ENCODE data around the gene KIF5C.
A peak's percentile ranks its signal among the peaks of the same experiment; 100 is the strongest.

Gene KIF5C

GRCh38 chr2:148874868-148875341 is at the start of gene KIF5C:
KIF5C (plus strand) TSS chr2:148875227; CDS start chr2:148875618, 391 bp downstream.
- peak within 1 kb of the TSS; percentile 59; the same call in 1 of the 2 replicates for H3K4me3 ChIP-seq
- H3K9me3 ChIP-seq (ENCODE audit: low read depth, low read length): no peaks in the 10 kb centered on the region
- no peaks in the 10 kb centered on the region for H3K36me3 ChIP-seq (ENCODE audit: insufficient read depth, low read length)
- TF ChIP-seq EZH2 (IDR thresholded peaks at IDR 0.05) (no peak), FOXP2 (optimal IDR thresholded peaks at IDR 0.05; ENCODE audit: control extremely low read depth, extremely low read length, insufficient read depth) (no peak), POLR2AphosphoS5 (IDR thresholded peaks at IDR 0.05; ENCODE audit: borderline replicate concordance, low read depth, low read length) (no peak)
- no peak within 1 kb of the TSS for H3K27ac ChIP-seq
- no peak within 1 kb of the TSS for H3K9ac ChIP-seq (ENCODE audit: insufficient read length)
- DNase-seq (ENCODE audit: low read depth, low spot score): no peak

- no peak for TF ChIP-seq FOXP2 (optimal IDR thresholded peaks at IDR 0.05; ENCODE audit: control extremely low read depth, extremely low read length, insufficient read depth)
- TF ChIP-seq POLR2AphosphoS5 (IDR thresholded peaks at IDR 0.05; ENCODE audit: borderline replicate concordance, low read depth, low read length): no peak
- no peak for TF ChIP-seq EZH2 (IDR thresholded peaks at IDR 0.05)
- H3K9me3 ChIP-seq (ENCODE audit: low read depth, low read length): no peaks in the 10 kb centered on the region
- H3K27ac ChIP-seq: no peak overlapping the region
- H3K4me3 ChIP-seq: no peak overlapping the region
- DNase-seq (ENCODE audit: low read depth, low spot score): no peak
- no peaks in the 10 kb centered on the region for H3K36me3 ChIP-seq (ENCODE audit: insufficient read depth, low read length)
- H3K9ac ChIP-seq (ENCODE audit: insufficient read length): no peak overlapping the region
Measured at GRCh38 chr2:148826791-148827190, 48.2 kb upstream of the KIF5C start.

GRCh38 chr2:148828941-148829340 is 46.1 kb upstream of the KIF5C start:
- no peak for DNase-seq (ENCODE audit: low read depth, low spot score)
- Histone ChIP-seq H3K9me3 (ENCODE audit: low read depth, low read length) (no peaks in the 10 kb centered on the region), H3K4me3 (no peak overlapping the region), H3K9ac (ENCODE audit: insufficient read length) (no peak overlapping the region), H3K36me3 (ENCODE audit: insufficient read depth, low read length) (no peaks in the 10 kb centered on the region), H3K27ac (no peak overlapping the region)
- TF ChIP-seq POLR2AphosphoS5 (IDR thresholded peaks at IDR 0.05; ENCODE audit: borderline replicate concordance, low read depth, low read length): no peak
- no peak for TF ChIP-seq EZH2 (IDR thresholded peaks at IDR 0.05)
- TF ChIP-seq FOXP2 (optimal IDR thresholded peaks at IDR 0.05; ENCODE audit: control extremely low read depth, extremely low read length, insufficient read depth): no peak

- no peak overlapping the region for H3K9ac ChIP-seq (ENCODE audit: insufficient read length)
- TF ChIP-seq FOXP2 (optimal IDR thresholded peaks at IDR 0.05; ENCODE audit: control extremely low read depth, extremely low read length, insufficient read depth) (no peak), POLR2AphosphoS5 (IDR thresholded peaks at IDR 0.05; ENCODE audit: borderline replicate concordance, low read depth, low read length) (no peak), EZH2 (IDR thresholded peaks at IDR 0.05) (no peak)
- H3K36me3 ChIP-seq (ENCODE audit: insufficient read depth, low read length): no peaks in the 10 kb centered on the region
- no peak for DNase-seq (ENCODE audit: low read depth, low spot score)
- H3K27ac ChIP-seq: no peak overlapping the region
- H3K4me3 ChIP-seq: no peak overlapping the region
- no peaks in the 10 kb centered on the region for H3K9me3 ChIP-seq (ENCODE audit: low read depth, low read length)
Measured at GRCh38 chr2:148829618-148830017, 45.4 kb upstream of the KIF5C start.

- Histone ChIP-seq H3K9me3 (ENCODE audit: low read depth, low read length) (no peaks in the 10 kb centered on the region), H3K27ac (no peak overlapping the region), H3K36me3 (ENCODE audit: insufficient read depth, low read length) (no peaks in the 10 kb centered on the region), H3K9ac (ENCODE audit: insufficient read length) (no peak overlapping the region), H3K4me3 (no peak overlapping the region)
- no peak for TF ChIP-seq POLR2AphosphoS5 (IDR thresholded peaks at IDR 0.05; ENCODE audit: borderline replicate concordance, low read depth, low read length)
- DNase-seq (ENCODE audit: low read depth, low spot score): no peak
Measured at GRCh38 chr2:148832637-148833036, 42.4 kb upstream of the KIF5C start.

GRCh38 chr2:148842050-148842449 is 33.0 kb upstream of the KIF5C start:
- DNase-seq (ENCODE audit: low read depth, low spot score): no peak
- Histone ChIP-seq H3K4me3 (no peak overlapping the region), H3K27ac (no peak overlapping the region), H3K9me3 (ENCODE audit: low read depth, low read length) (no peaks in the 10 kb centered on the region), H3K9ac (ENCODE audit: insufficient read length) (no peak overlapping the region), H3K36me3 (ENCODE audit: insufficient read depth, low read length) (no peaks in the 10 kb centered on the region)
- no peak for TF ChIP-seq POLR2AphosphoS5 (IDR thresholded peaks at IDR 0.05; ENCODE audit: borderline replicate concordance, low read depth, low read length)
- TF ChIP-seq EZH2 (IDR thresholded peaks at IDR 0.05): no peak
- TF ChIP-seq FOXP2 (optimal IDR thresholded peaks at IDR 0.05; ENCODE audit: control extremely low read depth, extremely low read length, insufficient read depth): no peak

GRCh38 chr2:148848146-148848545 is 26.9 kb upstream of the KIF5C start:
- Histone ChIP-seq H3K36me3 (ENCODE audit: insufficient read depth, low read length) (no peaks in the 10 kb centered on the region), H3K27ac (no peak overlapping the region), H3K4me3 (no peak overlapping the region), H3K9ac (ENCODE audit: insufficient read length) (no peak overlapping the region), H3K9me3 (ENCODE audit: low read depth, low read length) (no peaks in the 10 kb centered on the region)
- no peak for DNase-seq (ENCODE audit: low read depth, low spot score)
- TF ChIP-seq FOXP2 (optimal IDR thresholded peaks at IDR 0.05; ENCODE audit: control extremely low read depth, extremely low read length, insufficient read depth) (no peak), EZH2 (IDR thresholded peaks at IDR 0.05) (no peak), POLR2AphosphoS5 (IDR thresholded peaks at IDR 0.05; ENCODE audit: borderline replicate concordance, low read depth, low read length) (no peak)

GRCh38 chr2:148853458-148853857 is 21.6 kb upstream of the KIF5C start:
- no peak overlapping the region for H3K9ac ChIP-seq (ENCODE audit: insufficient read length)

GRCh38 chr2:148860037-148860436 is 15.0 kb upstream of the KIF5C start:
- DNase-seq (ENCODE audit: low read depth, low spot score): peak; percentile 39
- Histone ChIP-seq H3K9ac (ENCODE audit: insufficient read length) (no peak overlapping the region), H3K36me3 (ENCODE audit: insufficient read depth, low read length) (no peaks in the 10 kb centered on the region), H3K27ac (no peak overlapping the region), H3K4me3 (no peak overlapping the region), H3K9me3 (ENCODE audit: low read depth, low read length) (no peaks in the 10 kb centered on the region)
- TF ChIP-seq EZH2 (IDR thresholded peaks at IDR 0.05) (no peak), FOXP2 (optimal IDR thresholded peaks at IDR 0.05; ENCODE audit: control extremely low read depth, extremely low read length, insufficient read depth) (no peak), POLR2AphosphoS5 (IDR thresholded peaks at IDR 0.05; ENCODE audit: borderline replicate concordance, low read depth, low read length) (no peak)

More at GRCh38 chr2:148853458-148853857, 21.6 kb upstream of the KIF5C start:
- Histone ChIP-seq H3K9me3 (ENCODE audit: low read depth, low read length) (no peaks in the 10 kb centered on the region), H3K36me3 (ENCODE audit: insufficient read depth, low read length) (no peaks in the 10 kb centered on the region), H3K4me3 (no peak overlapping the region), H3K27ac (no peak overlapping the region)
- DNase-seq (ENCODE audit: low read depth, low spot score): no peak
- TF ChIP-seq POLR2AphosphoS5 (IDR thresholded peaks at IDR 0.05; ENCODE audit: borderline replicate concordance, low read depth, low read length) (no peak), FOXP2 (optimal IDR thresholded peaks at IDR 0.05; ENCODE audit: control extremely low read depth, extremely low read length, insufficient read depth) (no peak), EZH2 (IDR thresholded peaks at IDR 0.05) (no peak)

Measured in SK-N-MC (cell line).